Liver (tissue), 9 donors: Measurements from ENCODE around the gene IQCH. TPM values are rescaled to one million over a fixed set of nuclear protein-coding genes. Genes with fewer than 3 reads are reported as not detected.

Experiments
- DNase-seq: peaks from one replicate; pipeline ENCODE4 v3.0.0-alpha.2; 2017; ENCODE audit warnings: low spot score
- H3K27ac ChIP-seq, 2 donors: one replicate each; pipeline ENCODE4 v1.7.0; 2013; ENCODE audit warnings: inconsistent platforms in 2 of 2, low read length in 2 of 2, control low read depth in 1 of 2, low read depth in 1 of 2, mild to moderate bottlenecking in 1 of 2
- H3K27me3 ChIP-seq, 4 donors: one replicate each; pipeline versions ENCODE4 v1.6.1 to v1.7.0; 2013; ENCODE audit warnings: low read length in 3 of 4, inconsistent platforms in 1 of 4, mild to moderate bottlenecking in 1 of 4, moderate library complexity in 1 of 4; ENCODE audit not compliant: control insufficient read depth in 4 of 4, insufficient read depth in 4 of 4
- H3K36me3 ChIP-seq, 4 donors: one replicate each; pipeline versions ENCODE4 v1.6.1 to v1.7.0; 2013; ENCODE audit warnings: low read length in 3 of 4, mild to moderate bottlenecking in 3 of 4, low read depth in 1 of 4, moderate library complexity in 1 of 4; ENCODE audit not compliant: control insufficient read depth in 4 of 4, insufficient read depth in 3 of 4
- H3K4me1 ChIP-seq, 4 donors: one replicate each; pipeline versions ENCODE4 v1.6.1 to v1.7.0; 2013; ENCODE audit warnings: low read length in 3 of 4, mild to moderate bottlenecking in 3 of 4, moderate library complexity in 1 of 4; ENCODE audit not compliant: control insufficient read depth in 4 of 4, insufficient read depth in 4 of 4
- H3K4me3 ChIP-seq, 3 donors: one replicate each; pipeline versions ENCODE4 v1.6.1 to v1.7.0; 2013; ENCODE audit warnings: low read length in 3 of 3, control low read depth in 1 of 3, low read depth in 1 of 3, mild to moderate bottlenecking in 1 of 3
- H3K9ac ChIP-seq, 2 donors: one replicate each; pipeline ENCODE4 v1.7.0; 2013; ENCODE audit warnings: low read length in 2 of 2, mild to moderate bottlenecking in 2 of 2, moderate library complexity in 2 of 2, control low read depth in 1 of 2, low read depth in 1 of 2
- H3K9me3 ChIP-seq, 4 donors: one replicate each; pipeline versions ENCODE4 v1.6.1 to v1.7.0; 2013; ENCODE audit warnings: low read length in 3 of 4; ENCODE audit not compliant: control insufficient read depth in 4 of 4
- ATF3 ChIP-seq: IDR thresholded peaks from 2 replicates; pipeline ENCODE4 v1.6.1; 2016; ENCODE audit warnings: antibody characterized with exemption
- CTCF ChIP-seq: fragments of 150-350 bp; IDR thresholded peaks from 2 replicates; pipeline ENCODE4 v1.5.1; 2017; ENCODE audit warnings: improper control_type of control experiment, low read depth, low read length; ENCODE audit not compliant: missing input control
- EGR1 ChIP-seq, 2 donors: IDR thresholded peaks; 2 replicates each; pipeline ENCODE4 v1.6.1; 2016 to 2018; ENCODE audit warnings: antibody characterized with exemption in 2 of 2, low read depth in 2 of 2
- FOXA1 ChIP-seq: IDR thresholded peaks from 2 replicates; pipeline ENCODE4 v1.6.1; 2016; ENCODE audit warnings: antibody characterized with exemption
- FOXA2 ChIP-seq: IDR thresholded peaks from 2 replicates; pipeline ENCODE4 v1.6.1; 2016; ENCODE audit warnings: antibody characterized with exemption
- GABPA ChIP-seq, 2 donors: IDR thresholded peaks in 1 of 2; conservative IDR thresholded peaks in 1 of 2; 2 replicates each; pipeline ENCODE4 v1.6.1; 2016; ENCODE audit warnings: antibody characterized with exemption in 2 of 2, mild to moderate bottlenecking in 1 of 2, moderate library complexity in 1 of 2
- HNF4A ChIP-seq, 2 donors: conservative IDR thresholded peaks; 2 replicates each; pipeline ENCODE4 v1.6.1; 2016; ENCODE audit warnings: antibody characterized with exemption in 2 of 2, mild to moderate bottlenecking in 2 of 2
- HNF4G ChIP-seq: IDR thresholded peaks from 2 replicates; pipeline ENCODE4 v1.6.1; 2016; ENCODE audit warnings: antibody characterized with exemption
- JUND ChIP-seq, 2 donors: IDR thresholded peaks; 2 replicates each; pipeline ENCODE4 v1.6.1; 2016; ENCODE audit warnings: antibody characterized with exemption in 2 of 2
- MAX ChIP-seq: IDR thresholded peaks from 2 replicates; pipeline ENCODE4 v1.6.1; 2016; ENCODE audit warnings: antibody characterized with exemption
- NR2F2 ChIP-seq: IDR thresholded peaks from 2 replicates; pipeline ENCODE4 v1.6.1; 2016; ENCODE audit warnings: antibody characterized with exemption
- RAD21 ChIP-seq, 2 donors: IDR thresholded peaks; 2 replicates each; pipeline ENCODE4 v1.6.1; 2016; ENCODE audit warnings: antibody characterized with exemption in 2 of 2, mild to moderate bottlenecking in 2 of 2
- REST ChIP-seq: IDR thresholded peaks from 2 replicates; pipeline ENCODE4 v1.6.1; 2016; ENCODE audit warnings: antibody characterized with exemption, mild to moderate bottlenecking
- RXRA ChIP-seq, 2 donors: IDR thresholded peaks; 2 replicates each; pipeline ENCODE4 v1.6.1; 2017 to 2018; ENCODE audit warnings: antibody characterized with exemption in 2 of 2, mild to moderate bottlenecking in 1 of 2
- SP1 ChIP-seq: IDR thresholded peaks from 2 replicates; pipeline ENCODE4 v1.6.1; 2018; ENCODE audit warnings: antibody characterized with exemption, mild to moderate bottlenecking
- TAF1 ChIP-seq: conservative IDR thresholded peaks from 2 replicates; pipeline ENCODE4 v1.6.1; 2016; ENCODE audit warnings: antibody characterized with exemption, mild to moderate bottlenecking
- YY1 ChIP-seq: IDR thresholded peaks from 2 replicates; pipeline ENCODE4 v1.6.1; 2016; ENCODE audit warnings: antibody characterized with exemption, mild to moderate bottlenecking
- ZBTB33 ChIP-seq: IDR thresholded peaks from 2 replicates; pipeline ENCODE4 v1.6.1; 2016; ENCODE audit warnings: antibody characterized with exemption
- WGBS: extraction: QIAGEN DNeasy Blood & Tissue Kit; methylation state at CpG from one replicate; pipeline ENCODE4 v1.1.7; 2013; 5-methylcytosine and 5-hydroxymethylcytosine counted together
- polyA plus RNA-seq, 2 donors: library from polyadenylated mRNA; stranded (reverse) in 1 of 2; unstranded in 1 of 2; fragments of 200-250 nt in 1 of 2; fragments of >200 nt in 1 of 2; fragmentation: Nextera tagmentation in 1 of 2; extraction: Ambion mirVana in 1 of 2; gene quantifications; one replicate each; pipeline versions ENCODE4 v1.2.1 to v1.2.3, GENCODE V29; 2013 to 2015
- total RNA-seq, 2 donors: library from RNA; depleted of rRNA; stranded (reverse); fragments of >200 nt; gene quantifications; one replicate each; pipeline ENCODE4 v1.2.3, GENCODE V29; 2014
- donor health status: healthy.
- donor health status: healthy.
- donor health status: healthy.
- donor health status: healthy.
- donor health status: healthy.

Gene IQCH
- total and polyA plus RNA-seq, 4 donors = 0.23 to 1.6 (median 0.86) TPM

DNA sequence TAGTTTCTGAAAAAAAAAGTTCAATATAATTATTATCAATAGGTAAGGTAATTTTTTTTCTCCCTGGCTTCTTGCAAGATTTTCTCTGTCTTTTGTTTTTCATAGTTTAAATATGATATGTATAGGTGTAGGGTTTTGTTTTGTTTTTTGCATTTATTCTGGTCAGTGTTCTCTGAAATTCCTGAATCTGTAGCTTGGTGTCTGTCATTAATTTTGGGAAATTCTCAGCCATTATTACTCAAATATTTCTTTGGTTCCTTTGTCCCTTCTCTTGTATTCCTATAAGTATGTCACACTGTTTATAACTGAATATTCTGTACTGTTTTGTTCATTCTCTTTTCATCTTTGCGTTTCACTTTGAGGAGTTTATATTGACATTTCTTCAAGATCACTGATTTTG is 22.1 kb downstream of the IQCH start:
- Histone ChIP-seq H3K4me3 (no peak overlapping the region), H3K27me3 (no peaks in the 10 kb centered on the region), H3K4me1 (no peaks in the 10 kb centered on the region), H3K36me3 (no peaks in the 10 kb centered on the region), H3K9me3 (no peaks in the 10 kb centered on the region), H3K27ac (no peak overlapping the region), H3K9ac (no peak overlapping the region)
- no peak for TF ChIP-seq HNF4G
- no peak for TF ChIP-seq TAF1
- no peak for TF ChIP-seq MAX
- no peak for TF ChIP-seq RAD21 (IDR thresholded peaks at IDR 0.05)
- no peak for TF ChIP-seq REST
- TF ChIP-seq FOXA1 = no peak
- no peak for TF ChIP-seq RXRA (IDR thresholded peaks at IDR 0.05)
- no peak for TF ChIP-seq YY1
- TF ChIP-seq HNF4A (conservative IDR thresholded peaks at IDR 0.05) = no peak
- TF ChIP-seq JUND (IDR thresholded peaks at IDR 0.05) = no peak
- TF ChIP-seq ATF3 = no peak
- TF ChIP-seq FOXA2 = no peak
- no peak for TF ChIP-seq SP1
- TF ChIP-seq CTCF = no peak
- WGBS = 93% methylated on average over 1 of the region's 1 CpG
- DNase-seq = no peak

- 73% methylated on average over 2 of the region's 2 CpGs for WGBS
- Histone ChIP-seq H3K27ac (no peak overlapping the region), H3K4me3 (no peak overlapping the region), H3K36me3 (no peaks in the 10 kb centered on the region), H3K9me3 (no peaks in the 10 kb centered on the region), H3K9ac (no peak overlapping the region), H3K27me3 (no peaks in the 10 kb centered on the region), H3K4me1 (no peaks in the 10 kb centered on the region)
- DNase-seq = no peak
- no peak for TF ChIP-seq FOXA2
- no peak for TF ChIP-seq GABPA (IDR thresholded peaks at IDR 0.05 in 1 of 2, conservative IDR thresholded peaks at IDR 0.05 in 1 of 2)
- no peak for TF ChIP-seq SP1
- no peak for TF ChIP-seq NR2F2
- TF ChIP-seq ZBTB33 = no peak
- no peak for TF ChIP-seq FOXA1
- no peak for TF ChIP-seq JUND (IDR thresholded peaks at IDR 0.05)
- no peak for TF ChIP-seq RAD21 (IDR thresholded peaks at IDR 0.05)
- no peak for TF ChIP-seq MAX
- no peak for TF ChIP-seq EGR1 (IDR thresholded peaks at IDR 0.05; ENCODE audit: low read depth in 2 of 2)
- TF ChIP-seq REST = no peak
- TF ChIP-seq RXRA (IDR thresholded peaks at IDR 0.05) = no peak
- no peak for TF ChIP-seq HNF4G
- no peak for TF ChIP-seq CTCF
- TF ChIP-seq YY1 = no peak
- TF ChIP-seq TAF1 = no peak
These were observed 25.6 kb downstream of the IQCH start for GRCh38 chr15:67280217-67280616.
